Activated CD4-positive, CD25-positive, alpha-beta regulatory T cell (primary cell): ENCODE results near the gene CCNA1.

Experiments
- DNase-seq, 4 experiments: peaks; one replicate each; lab custom pipeline; 2025; lab: John Stamatoyannopoulos, UW

The CCNA1 gene

DNA sequence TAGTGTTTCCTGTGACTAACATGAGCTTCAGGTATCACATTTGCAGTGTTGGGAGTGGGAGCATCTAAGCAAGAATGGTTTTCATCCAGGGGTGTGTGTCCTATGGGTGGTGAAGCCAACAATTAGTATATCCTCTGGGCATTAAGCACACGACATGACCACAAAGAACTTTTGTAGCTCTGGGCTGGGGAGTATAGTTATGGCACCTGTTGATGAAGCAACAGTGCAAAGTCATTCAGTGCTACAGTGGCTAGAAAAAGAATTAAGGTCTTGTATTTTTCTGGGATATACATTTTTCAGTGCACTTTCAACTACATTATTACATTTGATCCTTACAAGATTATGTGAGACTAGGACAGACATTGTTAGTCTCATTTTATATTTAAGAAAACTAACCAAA is 21.8 kb downstream of the CCNA1 start:
- no peak for DNase-seq

DNA sequence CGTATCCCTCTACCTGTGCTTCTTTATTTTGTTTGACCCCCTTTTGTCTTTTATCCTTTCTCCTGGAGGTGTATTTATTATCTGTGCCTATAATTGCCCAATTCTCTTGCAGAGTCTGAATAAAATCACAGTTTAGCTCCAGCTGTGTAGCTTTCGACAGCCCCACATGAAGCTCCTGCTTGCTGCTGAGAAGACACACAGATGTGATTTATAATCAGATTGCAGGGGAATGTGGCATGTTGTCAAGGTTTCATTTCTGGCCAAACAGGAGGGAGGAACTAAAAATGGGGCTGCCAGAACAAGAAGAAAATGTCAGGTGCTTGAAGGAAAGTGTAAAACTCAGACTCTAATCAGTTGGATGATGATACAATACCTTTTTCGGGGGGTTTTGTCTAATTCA is 22.7 kb downstream of the CCNA1 start:
- DNase-seq: no peak

DNA sequence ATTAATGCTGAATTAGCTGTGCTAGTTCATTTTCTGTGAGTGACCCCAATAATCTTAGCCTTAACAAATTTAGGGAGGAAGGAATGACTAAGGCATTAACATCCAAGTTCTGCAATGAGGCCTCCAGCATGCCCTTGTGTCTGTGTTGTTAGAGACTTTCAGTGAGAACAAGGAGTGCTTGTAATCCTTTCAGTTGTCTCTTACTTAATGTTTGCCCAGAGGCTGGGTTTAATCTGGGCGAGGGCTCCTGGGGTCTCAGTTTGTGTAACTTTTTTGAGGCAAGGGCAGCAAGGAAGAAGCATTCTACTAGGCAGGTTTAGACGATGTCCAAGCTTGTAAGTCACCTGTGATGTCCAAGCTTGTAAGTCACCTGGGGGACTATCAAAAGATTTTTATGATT is 24.3 kb downstream of the CCNA1 start:
- DNase-seq: no peak

DNA sequence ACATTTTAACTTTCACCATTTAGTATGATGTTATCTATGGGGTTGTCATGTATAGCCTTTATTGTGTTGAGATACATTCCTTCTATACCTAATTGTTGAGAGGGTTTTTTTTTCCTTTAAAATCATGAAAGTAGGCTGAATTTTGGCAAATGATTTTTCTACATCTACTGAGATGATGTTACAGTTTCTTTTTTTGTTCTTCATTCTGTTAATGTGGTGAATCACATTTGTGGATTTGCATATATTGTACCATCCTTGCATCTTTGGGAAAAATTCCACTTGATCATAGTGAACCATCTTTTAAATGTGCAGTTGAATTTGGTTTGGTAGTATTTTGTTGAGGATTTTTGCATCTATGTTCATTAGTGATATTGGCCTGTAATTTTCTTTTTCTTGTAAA is 29.2 kb downstream of the CCNA1 start:
- no peak for DNase-seq

DNA sequence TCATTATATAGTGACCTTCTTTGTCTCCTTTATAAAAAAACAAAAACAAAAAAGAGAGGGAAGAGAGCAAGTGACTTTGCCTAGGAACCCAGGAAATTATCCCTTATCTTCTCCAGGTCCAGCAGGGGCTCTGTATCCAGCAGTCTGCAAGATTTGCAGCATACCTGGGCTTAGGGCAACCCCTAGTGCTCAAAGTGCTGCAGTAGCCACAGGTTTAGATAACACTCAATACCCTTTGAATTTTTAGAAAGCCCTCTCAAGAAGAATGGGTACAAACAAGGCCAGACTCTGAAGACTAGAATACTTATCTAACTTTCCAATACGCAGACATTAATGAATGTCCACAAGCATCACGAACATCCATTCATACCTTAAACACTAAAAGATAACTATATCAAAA is 43.2 kb downstream of the CCNA1 start:
- DNase-seq: no peak

DNA sequence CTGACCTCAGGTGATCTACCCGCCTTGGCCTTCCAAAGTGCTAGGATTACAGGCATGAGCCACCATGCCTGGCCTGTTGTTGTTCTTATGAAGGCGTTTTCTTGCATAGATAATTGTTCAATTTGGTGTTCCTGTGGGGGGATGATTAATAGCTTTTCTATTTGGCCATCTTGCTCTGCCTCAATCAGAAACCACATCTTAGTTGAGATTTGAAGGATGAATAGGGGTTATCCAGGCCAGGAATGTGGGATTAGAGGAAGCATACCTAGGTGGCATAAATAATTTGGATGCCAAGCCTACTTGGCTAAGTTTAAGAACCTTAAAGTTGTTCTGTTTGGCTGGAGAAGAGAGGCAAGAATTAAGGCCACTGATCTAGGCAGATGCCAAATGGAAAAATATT is 44.4 kb downstream of the CCNA1 start:
- DNase-seq: no peak

DNA sequence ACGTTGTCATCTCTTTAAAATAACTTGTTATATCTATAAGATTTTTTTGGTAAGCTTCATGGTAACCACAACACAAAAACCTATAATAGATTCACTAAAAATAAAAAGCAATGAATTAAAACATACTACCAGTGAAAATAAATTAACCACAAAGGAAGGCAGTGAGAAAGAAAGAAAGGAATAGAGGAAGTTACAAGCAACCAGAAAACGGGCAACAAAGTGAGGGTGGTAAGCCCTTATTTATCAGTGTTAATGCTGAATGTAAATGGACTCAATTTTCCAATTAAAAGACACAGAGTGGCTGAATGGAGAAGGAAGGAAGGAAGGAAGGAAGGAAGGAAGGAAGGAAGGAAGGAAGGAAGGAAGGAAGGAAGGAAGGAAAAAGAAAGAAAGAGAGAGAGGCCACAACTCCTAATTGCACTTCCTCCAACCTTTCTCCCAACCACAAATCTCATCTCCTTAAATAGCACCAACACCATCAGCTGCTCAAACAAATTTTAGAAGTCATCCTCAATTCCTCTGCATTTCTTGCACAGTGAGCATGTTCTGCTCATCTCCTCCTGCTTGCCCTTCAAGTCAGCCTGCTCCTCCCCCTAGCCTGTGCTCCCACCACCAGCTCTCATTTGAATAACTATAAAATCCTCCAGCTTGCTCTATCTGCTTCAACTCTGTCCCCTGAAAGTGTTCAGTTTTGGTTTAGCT is 48.6 kb downstream of the CCNA1 start:
- DNase-seq: no peak

DNA sequence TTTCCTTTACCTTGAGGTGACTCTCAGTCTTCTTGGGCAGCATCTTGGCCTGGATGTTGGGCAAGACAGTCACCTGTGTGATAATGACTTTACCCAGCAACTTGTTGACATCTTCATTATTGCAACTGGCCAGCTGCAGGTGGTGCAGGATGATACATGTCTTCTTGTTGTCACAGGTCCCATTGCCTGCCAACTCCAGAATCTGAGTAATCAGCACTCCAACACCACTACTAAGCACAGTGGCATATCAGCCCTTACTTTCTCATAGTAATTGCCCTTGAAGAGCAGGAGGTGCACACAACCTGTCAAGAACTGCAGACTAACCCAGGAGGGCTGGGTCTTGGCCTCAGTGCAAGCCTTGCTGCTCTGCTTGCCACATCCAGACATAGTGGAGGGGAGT is 57.8 kb downstream of the CCNA1 start:
- no peak for DNase-seq
